Measurements from ENCODE around the gene SPSB2. TPM values are rescaled to one million over a fixed set of nuclear protein-coding genes. Genes with fewer than 3 reads are reported as not detected.
A peak's percentile ranks its signal among the peaks of the same experiment; 100 is the strongest.

Gene SPSB2
- total RNA-seq, 1 donor from 2014 or later: 4.5 TPM

GRCh38 chr12:6838854-6839253 is 34.2 kb downstream of the SPSB2 start:
- DNase-seq (ENCODE audit: low spot score): no peak
- intact Hi-C loops (cut with DNase I): no loop called here

- no peak for DNase-seq (ENCODE audit: low spot score)
- intact Hi-C loops (cut with DNase I): no loop called here
Observed at GRCh38 chr12:6837370-6838060, 35.6 kb downstream of the SPSB2 start.

- DNase-seq (ENCODE audit: low spot score): no peak
- intact Hi-C loops (cut with DNase I): no loop called here
Observed at GRCh38 chr12:6836851-6837250, 36.3 kb downstream of the SPSB2 start.

GRCh38 chr12:6834873-6835272 is 38.2 kb downstream of the SPSB2 start:
- DNase-seq (ENCODE audit: low spot score): no peak
- intact Hi-C loops (cut with DNase I): no loop called here

GRCh38 chr12:6834254-6834653 is 38.8 kb downstream of the SPSB2 start:
- intact Hi-C loops (cut with DNase I): no loop called here
- no peak for DNase-seq (ENCODE audit: low spot score)

- no peak for DNase-seq (ENCODE audit: low spot score)
- intact Hi-C loops (cut with DNase I): no loop called here
Observed at GRCh38 chr12:6833189-6833890, 39.8 kb downstream of the SPSB2 start.

- no peak for DNase-seq (ENCODE audit: low spot score)
- intact Hi-C loops (cut with DNase I): no loop called here
Observed at GRCh38 chr12:6832125-6832524, 41.0 kb downstream of the SPSB2 start.

- intact Hi-C loops (cut with DNase I): no loop called here
- DNase-seq (ENCODE audit: low spot score): no peak
Observed at GRCh38 chr12:6831450-6831995, 41.6 kb downstream of the SPSB2 start.

GRCh38 chr12:6830999-6831398 is 42.1 kb downstream of the SPSB2 start:
- DNase-seq (ENCODE audit: low spot score): no peak
- intact Hi-C loops (cut with DNase I): no loop called here

- no peak for DNase-seq (ENCODE audit: low spot score)
- intact Hi-C loops (cut with DNase I): no loop called here
Observed at GRCh38 chr12:6830286-6830890, 42.7 kb downstream of the SPSB2 start.

GRCh38 chr12:6829536-6830220 is 43.4 kb downstream of the SPSB2 start:
- no peak for DNase-seq (ENCODE audit: low spot score)
- intact Hi-C loops (cut with DNase I): loop anchor here (5.0 kb wide), 3 partner anchors 62 to 217 kb away; partner anchors contain the start of genes MLF2 and PTMS

GRCh38 chr12:6828781-6829535 is 44.1 kb downstream of the SPSB2 start:
- intact Hi-C loops (cut with DNase I): loop anchor here (5.0 kb wide), 3 partner anchors 62 to 217 kb away; partner anchors contain the start of genes MLF2 and PTMS
- no peak for DNase-seq (ENCODE audit: low spot score)

GRCh38 chr12:6827982-6828780 is 44.9 kb downstream of the SPSB2 start, which contains the start of gene P3H3:
Gene P3H3 (plus strand): TSS chr12:6828407. CDS start chr12:6828441, 34 bp downstream.
- intact Hi-C loops (cut with DNase I): loop anchor here (5.0 kb wide), 3 partner anchors 61 to 216 kb away; partner anchors contain the start of genes MLF2 and PTMS
- DNase-seq (ENCODE audit: low spot score): no peak

- intact Hi-C loops (cut with DNase I): loop anchor here (5.0 kb wide), 3 partner anchors 60 to 215 kb away; partner anchors contain the start of genes MLF2 and PTMS
- DNase-seq (ENCODE audit: low spot score): peak; percentile 90
Observed at GRCh38 chr12:6827437-6827911, 45.6 kb downstream of the SPSB2 start.

GRCh38 chr12:6826734-6827436 is 46.2 kb downstream of the SPSB2 start:
- intact Hi-C loops (cut with DNase I): loop anchor here (5.0 kb wide), 3 partner anchors 60 to 215 kb away; partner anchors contain the start of genes MLF2 and PTMS
- no peak for DNase-seq (ENCODE audit: low spot score)

- DNase-seq (ENCODE audit: low spot score): no peak
- intact Hi-C loops (cut with DNase I): loop anchor here (5.0 kb wide), 3 partner anchors 59 to 214 kb away; partner anchors contain the start of genes MLF2 and PTMS
Observed at GRCh38 chr12:6826125-6826733, 46.9 kb downstream of the SPSB2 start.
